Measurements from ENCODE around the gene LDHAL6A.

DNA sequence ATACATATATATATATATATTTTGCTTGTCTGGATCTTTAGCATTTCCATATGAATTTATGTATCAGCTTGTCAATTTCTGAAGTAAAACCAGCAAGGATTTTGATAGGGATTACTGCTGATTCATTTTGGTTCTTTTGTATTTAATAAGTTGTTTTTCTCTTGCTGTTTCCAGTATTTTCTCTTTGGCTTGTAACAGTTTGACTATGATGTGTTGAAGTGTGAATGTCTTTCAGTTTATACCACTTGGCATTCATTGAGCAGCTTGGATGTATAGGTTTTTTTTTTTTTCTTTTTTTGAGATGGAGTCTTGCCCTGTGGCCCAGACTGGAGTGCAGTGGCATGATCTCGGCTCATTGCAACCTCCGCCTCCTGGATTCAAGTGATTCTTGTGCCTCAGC lies 12.4 kb downstream of the LDHAL6A start:
- TF ChIP-seq, protein P1, sequence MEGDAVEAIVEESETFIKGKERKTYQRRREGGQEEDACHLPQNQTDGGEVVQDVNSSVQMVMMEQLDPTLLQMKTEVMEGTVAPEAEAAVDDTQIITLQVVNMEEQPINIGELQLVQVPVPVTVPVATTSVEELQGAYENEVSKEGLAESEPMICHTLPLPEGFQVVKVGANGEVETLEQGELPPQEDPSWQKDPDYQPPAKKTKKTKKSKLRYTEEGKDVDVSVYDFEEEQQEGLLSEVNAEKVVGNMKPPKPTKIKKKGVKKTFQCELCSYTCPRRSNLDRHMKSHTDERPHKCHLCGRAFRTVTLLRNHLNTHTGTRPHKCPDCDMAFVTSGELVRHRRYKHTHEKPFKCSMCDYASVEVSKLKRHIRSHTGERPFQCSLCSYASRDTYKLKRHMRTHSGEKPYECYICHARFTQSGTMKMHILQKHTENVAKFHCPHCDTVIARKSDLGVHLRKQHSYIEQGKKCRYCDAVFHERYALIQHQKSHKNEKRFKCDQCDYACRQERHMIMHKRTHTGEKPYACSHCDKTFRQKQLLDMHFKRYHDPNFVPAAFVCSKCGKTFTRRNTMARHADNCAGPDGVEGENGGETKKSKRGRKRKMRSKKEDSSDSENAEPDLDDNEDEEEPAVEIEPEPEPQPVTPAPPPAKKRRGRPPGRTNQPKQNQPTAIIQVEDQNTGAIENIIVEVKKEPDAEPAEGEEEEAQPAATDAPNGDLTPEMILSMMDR (IDR thresholded peaks at IDR 0.05): no peak
- TF ChIP-seq POLR2A (IDR thresholded peaks at IDR 0.05): no peak

Data from heart left ventricle (tissue), 13 donors.